ENCODE measurements around the gene COL8A1.

GRCh38 chr3:99720985-99721632, 82.7 kb downstream of the COL8A1 start:
- TF ChIP-seq CTCF (conservative IDR thresholded peaks at IDR 0.05) = no peak
- TF ChIP-seq EZH2 (IDR thresholded peaks at IDR 0.05; ENCODE audit: low read depth) = no peak

All from PC-9 (cell line).